Heart left ventricle (tissue), 13 donors: Measurements from ENCODE around the gene FBH1.

Source experiments
- CTCF ChIP-seq, 12 donors: fragments of 200-600 bp; sonication (generic) in 4 of 12; IDR thresholded peaks; one replicate each; pipeline versions ENCODE4 v1.5.0 to v1.8.0; 2018 to 2022; ENCODE audit warnings: antibody characterized with exemption in 12 of 12, mild to moderate bottlenecking in 5 of 12
- POLR2A ChIP-seq, 2 donors: fragments of 450-650 bp; IDR thresholded peaks; one replicate each; pipeline ENCODE4 v1.6.1; 2017; ENCODE audit warnings: antibody characterized with exemption in 2 of 2, mild to moderate bottlenecking in 2 of 2, moderate library complexity in 2 of 2
- donor health status: ischemic (EF 13 %, LVEDD 7.1; RV severe dilation, severe dysfunction).
- donor health status: DM: no; HTN: yes; CAD: no.
- donor health status: DM: no; HTN: no; CAD: no.
- donor health status: ischemic (EF 25% LVEDD 6.9; RV normal size, moderate dysfunction).
- donor health status: ischemic (EF 25% LVEDD 5.7; RV mildly dilated, moderate dysfunction).
- donor health status: ischemic (EF 35%, LVEDD 5.7; RV mildly dilated, moderate dysfunction).
- donor health status: nonischemic (EF 11% LVEDD 7.7; RV severe dilation, severe dysfunction).
- donor health status: DM: yes; HTN: yes; CAD: no.
- donor health status: PGD.
- donor health status: ischemic (EF 29% LVEDD 5.4; RV normal size, mild dysfunction).
- donor health status: nonischemic (EF 23%, LVEDD 6.1; RV moderate dilation, normal function).

GRCh38 chr10:5894403-5894802 is 4.4 kb downstream of the FBH1 start:
- no peak for TF ChIP-seq POLR2A (IDR thresholded peaks at IDR 0.05)
- no peak for TF ChIP-seq CTCF (IDR thresholded peaks at IDR 0.05)
